Bladder microvascular endothelial cell (primary cell): ENCODE measurements around the gene CCNT2. TPM values are rescaled to one million over a fixed set of nuclear protein-coding genes. Genes with fewer than 3 reads are reported as not detected.

ENCODE experiments used
- total RNA-seq: library from RNA; depleted of rRNA; stranded (reverse); fragments of >200 nt; gene quantifications from 2 replicates; pipeline ENCODE4 v1.2.3, GENCODE V29; 2014

CCNT2 gene
- total RNA-seq = 20.2 and 44.4 TPM in 2 replicates

DNA sequence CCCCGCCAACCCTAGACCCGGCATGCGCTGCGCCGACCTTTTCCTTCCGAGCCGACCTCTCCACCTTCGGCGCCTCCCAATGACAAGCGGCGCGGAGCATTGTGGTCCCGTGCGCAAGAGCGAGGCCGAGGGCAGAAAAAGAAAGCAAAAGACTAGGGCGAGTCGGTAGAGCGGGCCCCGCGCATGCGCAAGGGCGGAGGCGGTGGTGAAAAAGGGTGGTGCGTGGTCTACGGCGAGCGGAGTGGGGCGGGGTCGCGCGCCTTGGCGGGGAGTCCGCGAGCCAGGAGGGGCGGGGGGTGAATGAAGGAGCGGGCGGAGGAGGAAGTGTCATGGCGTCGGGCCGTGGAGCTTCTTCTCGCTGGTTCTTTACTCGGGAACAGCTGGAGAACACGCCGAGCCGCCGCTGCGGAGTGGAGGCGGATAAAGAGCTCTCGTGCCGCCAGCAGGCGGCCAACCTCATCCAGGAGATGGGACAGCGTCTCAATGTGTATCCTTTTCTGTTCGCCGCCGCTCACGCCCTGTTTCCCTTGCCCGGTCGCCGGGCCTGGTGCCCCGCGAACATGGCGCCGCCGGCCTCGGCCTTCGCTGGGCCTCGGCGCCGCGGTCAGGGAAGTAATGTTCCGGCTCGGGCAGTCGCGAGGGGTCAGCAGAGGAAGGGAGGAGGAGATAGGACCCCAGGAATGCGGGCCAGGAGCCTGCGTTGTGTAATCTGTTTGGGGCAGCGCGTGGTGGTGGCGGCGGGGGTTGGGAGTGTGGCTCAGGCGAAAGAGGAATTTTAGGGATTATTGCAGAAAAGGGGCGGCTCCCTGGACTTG lies at the start of gene CCNT2:
Gene CCNT2, plus strand, starts transcription at position 297 of the 815 bp plus-strand sequence. Its CDS starts 33 bp downstream, at position 330.

Other genes with a start within 250 kb of the CCNT2 start
- 0.16 and 1.5 TPM in 2 replicates for gene TMEM163, start 199.8 kb upstream of the CCNT2 start, total RNA-seq
- not detected in 2 replicates for gene ACMSD, start 80.2 kb upstream of the CCNT2 start, total RNA-seq
- gene MAP3K19, start 128.6 kb downstream of the CCNT2 start, total RNA-seq = not detected in 2 replicates
- gene RAB3GAP1, start 133.5 kb downstream of the CCNT2 start, total RNA-seq = 43.1 and 71.9 TPM in 2 replicates